IMR-90 (cell line): ENCODE results near the gene KIF1C. TPM values are rescaled to one million over a fixed set of nuclear protein-coding genes. Genes with fewer than 3 reads are reported as not detected.

Experiments
- ATAC-seq: fragments of 200-7000 bp; cut with Tn5 transposase; 2 replicates; pipeline ENCODE4 v1.9.1; 2020; ENCODE audit warnings: low read depth, mild to moderate bottlenecking, moderate library complexity
- BruUV-seq: library from RNA; stranded (reverse); fragments of 400-500 nt; replicated peaks from 2 replicates; lab custom pipeline; 2021; lab: Mats Ljungman, UMichigan
- CTCF ChIA-PET: fragments of 300-600 bp; formaldehyde crosslinking; extraction: SDS; loops from one replicate; lab custom pipeline; 2021; ENCODE audit warnings: antibody characterized with exemption; lab: Yijun Ruan, JAX
- POLR2A ChIA-PET: fragments of 300-600 bp; sonication (Branson Sonifier 250); formaldehyde crosslinking; loops from one replicate; lab custom pipeline; 2022; ENCODE audit warnings: antibody characterized with exemption; ENCODE audit not compliant: unreplicated experiment; lab: Charles Lee
- DNase-seq: peaks from one replicate; pipeline ENCODE4 v3.0.0; 2013
- H2AFZ ChIP-seq: replicated peaks from 2 replicates; pipeline ENCODE3; 2013; ENCODE audit warnings: low read length, mild to moderate bottlenecking; ENCODE audit not compliant: poor library complexity
- H2AK5ac ChIP-seq: 2 replicates; pipeline ENCODE4 v1.6.1; 2013; ENCODE audit warnings: low read depth, low read length, inconsistent platforms
- H2AK9ac ChIP-seq: replicated peaks from 2 replicates; pipeline ENCODE3; 2013; ENCODE audit warnings: mild to moderate bottlenecking, low read depth, low read length, moderate library complexity; ENCODE audit not compliant: poor library complexity
- H2BK120ac ChIP-seq: 2 replicates; pipeline ENCODE4 v1.6.1; 2013; ENCODE audit warnings: low read depth, low read length, inconsistent platforms
- H2BK15ac ChIP-seq: 3 replicates; pipeline ENCODE4 v1.6.1; 2013; ENCODE audit warnings: low read depth, low read length, inconsistent platforms
- H2BK20ac ChIP-seq: 2 replicates; pipeline ENCODE4 v1.6.1; 2013; ENCODE audit warnings: low read depth, mild to moderate bottlenecking, inconsistent platforms, low read length, moderate library complexity
- H2BK5ac ChIP-seq: 2 replicates; pipeline ENCODE4 v1.6.1; 2013; ENCODE audit warnings: mild to moderate bottlenecking, low read depth, low read length, inconsistent platforms; ENCODE audit not compliant: poor library complexity, severe bottlenecking
- H3K14ac ChIP-seq: replicated peaks from 2 replicates; pipeline ENCODE4 v1.6.1; 2013; ENCODE audit warnings: low read depth, low read length, inconsistent platforms
- H3K18ac ChIP-seq: 2 replicates; pipeline ENCODE4 v1.6.1; 2013; ENCODE audit warnings: low read depth, low read length, control low read depth
- H3K23ac ChIP-seq: 2 replicates; pipeline ENCODE4 v1.6.1; 2013; ENCODE audit warnings: low read depth, low read length, inconsistent platforms
- H3K27ac ChIP-seq: 2 replicates; pipeline ENCODE4 v1.5.1; 2013; ENCODE audit warnings: mild to moderate bottlenecking, control low read depth, low read length; ENCODE audit not compliant: insufficient read depth
- H3K27me3 ChIP-seq: 2 replicates; pipeline ENCODE4 v1.6.1; 2013; ENCODE audit warnings: low read length; ENCODE audit not compliant: control insufficient read depth, insufficient read depth
- H3K36me3 ChIP-seq: 2 replicates; pipeline ENCODE4 v1.6.1; 2013; ENCODE audit warnings: low read length, mixed read lengths; ENCODE audit not compliant: control insufficient read depth, insufficient read depth
- H3K4ac ChIP-seq: 2 replicates; pipeline ENCODE4 v1.6.1; 2013; ENCODE audit warnings: low read depth, low read length, inconsistent platforms
- H3K4me1 ChIP-seq: 2 replicates; pipeline ENCODE4 v1.6.1; 2013; ENCODE audit warnings: low read length, mixed read lengths; ENCODE audit not compliant: control insufficient read depth, insufficient read depth
- H3K4me2 ChIP-seq: 2 replicates; pipeline ENCODE4 v1.6.1; 2013; ENCODE audit warnings: low read depth, mild to moderate bottlenecking, control low read depth, low read length, moderate library complexity
- H3K4me3 ChIP-seq: 2 replicates; pipeline ENCODE4 v1.5.1; 2013; ENCODE audit warnings: low read depth, mild to moderate bottlenecking, control low read depth, low read length, moderate library complexity; ENCODE audit not compliant: insufficient read depth
- H3K56ac ChIP-seq: 2 replicates; pipeline ENCODE4 v1.6.1; 2013; ENCODE audit warnings: low read length, inconsistent platforms; ENCODE audit not compliant: insufficient read depth; ENCODE audit errors: extremely low read depth
- H3K79me1 ChIP-seq, 2 experiments: 2 replicates each; pipeline ENCODE4 v1.6.1; 2013; ENCODE audit warnings: low read length in 2 of 2, inconsistent platforms in 1 of 2, low read depth in 1 of 2
- H3K9ac ChIP-seq: 2 replicates; pipeline ENCODE4 v1.6.1; 2013; ENCODE audit warnings: low read depth, low read length, control low read depth
- H3K9me1 ChIP-seq: 2 replicates; pipeline ENCODE4 v1.6.1; 2013; ENCODE audit warnings: low read length, inconsistent platforms; ENCODE audit not compliant: insufficient read depth
- H3K9me3 ChIP-seq: 2 replicates; pipeline ENCODE4 v1.6.1; 2013; ENCODE audit warnings: low read length; ENCODE audit not compliant: control insufficient read depth, insufficient read depth
- H4K20me1 ChIP-seq: 2 replicates; pipeline ENCODE4 v1.6.1; 2013; ENCODE audit warnings: low read length, inconsistent platforms; ENCODE audit not compliant: insufficient read depth
- H4K5ac ChIP-seq: 2 replicates; pipeline ENCODE4 v1.6.1; 2013; ENCODE audit warnings: mild to moderate bottlenecking, low read depth, low read length, control low read depth
- H4K8ac ChIP-seq, 2 experiments: 2 replicates each; pipeline ENCODE4 v1.6.1; 2013; ENCODE audit warnings: low read depth in 2 of 2, low read length in 2 of 2, control low read depth in 1 of 2, inconsistent platforms in 1 of 2
- H4K91ac ChIP-seq: 2 replicates; pipeline ENCODE4 v1.6.1; 2013; ENCODE audit warnings: low read depth, low read length, inconsistent platforms; ENCODE audit not compliant: insufficient read depth
- CEBPB ChIP-seq: IDR thresholded peaks from 2 replicates; pipeline ENCODE4 v1.6.1; 2012; ENCODE audit warnings: low read depth, low read length, improper control_type of control experiment
- ELK1 ChIP-seq: fragments of 150-350 bp; IDR thresholded peaks from 2 replicates; pipeline ENCODE4 v1.6.1; 2016; ENCODE audit warnings: low read depth, mild to moderate bottlenecking, low read length, moderate library complexity, borderline replicate concordance
- FOS ChIP-seq: fragments of 150-350 bp; IDR thresholded peaks from 2 replicates; pipeline ENCODE4 v1.6.1; 2016; ENCODE audit warnings: low read depth, low read length
- MAZ ChIP-seq: IDR thresholded peaks from 2 replicates; pipeline ENCODE4 v1.6.1; 2012; ENCODE audit warnings: low read depth, mild to moderate bottlenecking, low read length, improper control_type of control experiment, moderate library complexity, borderline replicate concordance
- WGBS, 2 experiments: methylation state at CpG; one replicate each; pipeline versions ENCODE4 v1.1.5 to v1.1.7; 2013; ENCODE audit warnings: missing lambda C conversion rate in 2 of 2; ENCODE audit not compliant: insufficient read length in 1 of 2; ENCODE audit errors: extremely low coverage in 2 of 2; 5-methylcytosine and 5-hydroxymethylcytosine counted together
- dilution Hi-C: fragments of 300-500 bp; cut with HindIII; formaldehyde crosslinking; loops from one replicate; pipeline ENCODE4 v1.14.3; 2018; ENCODE audit warnings: low sequenced_read_pairs; ENCODE audit not compliant: unreplicated experiment
- in situ Hi-C: fragments of 300-500 bp; cut with MboI; formaldehyde crosslinking; loops from 3 replicates; pipeline ENCODE4 v1.14.3; 2019; ENCODE audit warnings: low sequenced_read_pairs, inconsistent platforms, mixed read lengths
- intact Hi-C: fragments of 100-400 bp; cut with micrococcal nuclease; formaldehyde crosslinking; loops from 2 replicates; pipeline ENCODE4 v1.10.0; 2022
- polyA plus RNA-seq, 3 experiments: library from polyadenylated mRNA; depleted of rRNA; stranded (reverse); fragments of >200 nt; gene quantifications; 2 replicates each; pipeline ENCODE4 v1.2.3, GENCODE V29; 2012; ENCODE audit warnings: low replicate concordance in 1 of 3
- total RNA-seq: library from RNA; depleted of rRNA; stranded (reverse); fragments of >200 nt; gene quantifications from 2 replicates; pipeline ENCODE4 v1.2.3, GENCODE V29; 2012

The KIF1C gene
- total and polyA plus RNA-seq, 2 of the 4 experiments (the other 2 are of a cell fraction), result 27.4 to 28.7 TPM

GRCh38 chr17:4999430-5000093, 1.8 kb downstream of the KIF1C start (continued):
- no peak for TF ChIP-seq FOS

DNA sequence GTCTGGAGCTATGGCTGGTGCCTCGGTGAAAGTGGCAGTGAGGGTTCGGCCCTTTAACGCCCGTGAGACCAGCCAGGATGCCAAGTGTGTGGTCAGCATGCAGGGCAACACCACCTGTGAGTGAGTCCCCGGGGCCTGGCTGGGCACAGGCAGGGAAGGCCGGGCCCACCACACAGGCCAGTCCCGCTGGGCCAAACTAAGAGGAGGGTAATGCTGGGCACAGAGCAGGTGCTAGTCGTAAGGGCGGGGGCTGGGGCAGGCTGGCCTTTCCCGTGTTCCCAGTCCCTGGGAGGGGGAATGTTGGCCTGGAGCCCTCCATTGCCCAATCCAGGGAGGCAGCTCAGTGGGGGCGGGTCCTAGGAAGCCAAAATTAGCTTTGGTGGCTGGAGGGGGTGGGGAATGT, 2.5 kb downstream of the KIF1C start:
- H3K4me1 ChIP-seq, result peaks cover 21% of the 10 kb centered on the region
- H4K20me1 ChIP-seq, result peaks cover 26% of the 10 kb centered on the region
- no peak overlapping the region for H2BK20ac ChIP-seq
- peak overlapping the region; percentile 27; the same call in 1 of the 2 replicates for H3K4ac ChIP-seq
- POLR2A ChIA-PET, result interaction anchor here (0.6 kb wide), 1 partner anchor 11 kb away, joined by 3 read pairs; no protein-coding TSS in a partner anchor
- H3K9me1 ChIP-seq, result peaks cover 18% of the 10 kb centered on the region
- H3K27me3 ChIP-seq, result no peaks in the 10 kb centered on the region
- H4K5ac ChIP-seq, result no peak overlapping the region
- 82% methylated on average over 2 of the region's 11 CpGs; no CpG with 5 or more reads in 1 of the 2 experiments for WGBS, 2 experiments
- intact Hi-C loops (no loop called here), dilution Hi-C loops (no loop called here), in situ Hi-C loops (no loop called here)
- no peak overlapping the region for H3K18ac ChIP-seq
- H3K27ac ChIP-seq, result no peak overlapping the region
- no TSS peak for BruUV-seq
- no peak overlapping the region for H3K56ac ChIP-seq
- no peak overlapping the region for H4K8ac ChIP-seq
- DNase-seq (no peak), ATAC-seq (no peak)
- H3K14ac ChIP-seq, result no peak overlapping the region
- no peak overlapping the region for H2AFZ ChIP-seq
- H2BK15ac ChIP-seq, result no peak overlapping the region
- no peak overlapping the region for H4K91ac ChIP-seq
- CTCF ChIA-PET, result no interaction called here
- peak overlapping the region; percentile 59; the same call in 1 of the 2 replicates for H2AK5ac ChIP-seq
- H3K4me2 ChIP-seq, result peak overlapping the region; percentile 1; the same call in 1 of the 2 replicates
- TF ChIP-seq MAZ (peak; percentile 24; the same call in 1 of the 2 replicates), ELK1 (no peak), CEBPB (peak; percentile 76)
- H3K4me3 ChIP-seq, result no peak overlapping the region
- H3K9ac ChIP-seq, result no peak overlapping the region
- no peak overlapping the region for H2BK5ac ChIP-seq
- H2BK120ac ChIP-seq, result no peak overlapping the region
- H3K79me1 ChIP-seq, result peaks cover 28 to 57% of the 10 kb centered on the region in 2 experiments
- H2AK9ac ChIP-seq, result peak overlapping the region; percentile 78
- no peaks in the 10 kb centered on the region for H3K9me3 ChIP-seq
- peak overlapping the region; percentile 84 for H3K23ac ChIP-seq
- peaks cover 43% of the 10 kb centered on the region for H3K36me3 ChIP-seq
